ENCODE measurements around the gene TRIM63.

TRIM63 gene

DNA sequence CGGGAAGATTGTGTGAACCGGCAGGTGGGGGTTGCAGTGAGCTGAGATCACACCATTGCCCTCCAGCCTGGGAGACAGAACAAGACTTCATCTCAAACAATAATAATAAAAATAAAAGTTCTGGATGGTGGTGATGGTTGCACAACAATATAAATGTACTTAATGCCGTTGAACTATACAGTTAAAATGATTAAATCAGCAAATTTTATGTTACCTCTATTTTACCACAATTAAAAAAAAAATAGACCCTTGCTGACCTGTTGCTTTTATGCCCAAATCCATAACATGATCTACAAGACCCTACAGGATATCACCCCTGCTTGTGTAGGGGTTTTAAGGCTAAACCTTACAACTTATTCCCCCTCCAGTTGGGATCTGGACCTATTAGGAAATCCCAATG lies 32.4 kb upstream of the TRIM63 start (continued):
- TF ChIP-seq SCRT1 (tag by site-specific recombination; IDR thresholded peaks at IDR 0.05; ENCODE audit: borderline replicate concordance) (no peak), ZNF571 (tag by site-specific recombination; IDR thresholded peaks at IDR 0.05) (no peak), ZNF510 (tag by site-specific recombination; IDR thresholded peaks at IDR 0.05; ENCODE audit: insufficient replicate concordance) (no peak), ZBTB44 (tag by site-specific recombination; IDR thresholded peaks at IDR 0.05) (no peak)
- TF ChIP-seq, protein P1, sequence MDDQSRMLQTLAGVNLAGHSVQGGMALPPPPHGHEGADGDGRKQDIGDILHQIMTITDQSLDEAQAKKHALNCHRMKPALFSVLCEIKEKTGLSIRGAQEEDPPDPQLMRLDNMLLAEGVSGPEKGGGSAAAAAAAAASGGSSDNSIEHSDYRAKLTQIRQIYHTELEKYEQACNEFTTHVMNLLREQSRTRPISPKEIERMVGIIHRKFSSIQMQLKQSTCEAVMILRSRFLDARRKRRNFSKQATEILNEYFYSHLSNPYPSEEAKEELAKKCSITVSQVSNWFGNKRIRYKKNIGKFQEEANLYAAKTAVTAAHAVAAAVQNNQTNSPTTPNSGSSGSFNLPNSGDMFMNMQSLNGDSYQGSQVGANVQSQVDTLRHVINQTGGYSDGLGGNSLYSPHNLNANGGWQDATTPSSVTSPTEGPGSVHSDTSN (CRISPR knock-in tag; IDR thresholded peaks at IDR 0.05), result no peak

GRCh38 chr1:26098602-26099001 lies 31.2 kb upstream of the TRIM63 start:
- CTCF ChIA-PET, result interaction anchor here (0.5 to 9.9 kb wide), 4 partner anchors 46 to 55 kb away, joined by 3 to 129 read pairs (median 7); no protein-coding TSS in a partner anchor
- no peak for TF ChIP-seq MZF1 (tag by site-specific recombination; IDR thresholded peaks at IDR 0.05; ENCODE audit: borderline replicate concordance)
- no peak for TF ChIP-seq SP7 (tag by site-specific recombination; IDR thresholded peaks at IDR 0.05)
- TF ChIP-seq ZNF121 (tag by site-specific recombination; IDR thresholded peaks at IDR 0.05), result peak; percentile 87
- TF ChIP-seq ZNF202 (tag by site-specific recombination; IDR thresholded peaks at IDR 0.05; ENCODE audit: borderline replicate concordance), result no peak

GRCh38 chr1:26097696-26098095 lies 30.3 kb upstream of the TRIM63 start:
- ChIA-PET CTCF (interaction anchor here (0.6 to 1.8 kb wide), 3 partner anchors 48 to 61 kb away, joined by 4 to 11 read pairs (median 5); no protein-coding TSS in a partner anchor), POLR2A (no interaction called here)
- Histone ChIP-seq H3K36me3 (ENCODE audit: control insufficient read depth in 2 of 2, insufficient read depth in 1 of 2, low read length in 2 of 2) (no peaks in the 10 kb centered on the region), H3K27ac (ENCODE audit: extremely low read depth, low read depth, low read length) (no peak overlapping the region), H3K4me3 (ENCODE audit: low read depth, low read length) (no peak overlapping the region), H3K9me3 (ENCODE audit: control insufficient read depth, insufficient read depth, low read depth, low read length) (no peaks in the 10 kb centered on the region), H3K4me1 (ENCODE audit: control insufficient read depth, insufficient read depth, low read length) (no peaks in the 10 kb centered on the region)
- TF ChIP-seq ZNF580 (tag by site-specific recombination; IDR thresholded peaks at IDR 0.05) (no peak), GLI4 (tag by site-specific recombination; IDR thresholded peaks at IDR 0.05) (no peak), WT1 (tag by site-specific recombination; IDR thresholded peaks at IDR 0.05) (0 out of 2 replicates have a peak, but pooled peaks have one; percentile 50), SP7 (tag by site-specific recombination; IDR thresholded peaks at IDR 0.05) (no peak), ZNF202 (tag by site-specific recombination; IDR thresholded peaks at IDR 0.05; ENCODE audit: borderline replicate concordance) (no peak), ZNF324 (tag by site-specific recombination; IDR thresholded peaks at IDR 0.05) (no peak), ZNF341 (tag by site-specific recombination; IDR thresholded peaks at IDR 0.05; ENCODE audit: low read depth) (0 out of 2 replicates have a peak, but pooled peaks have one; percentile 41)
- TF ChIP-seq, protein P2, sequence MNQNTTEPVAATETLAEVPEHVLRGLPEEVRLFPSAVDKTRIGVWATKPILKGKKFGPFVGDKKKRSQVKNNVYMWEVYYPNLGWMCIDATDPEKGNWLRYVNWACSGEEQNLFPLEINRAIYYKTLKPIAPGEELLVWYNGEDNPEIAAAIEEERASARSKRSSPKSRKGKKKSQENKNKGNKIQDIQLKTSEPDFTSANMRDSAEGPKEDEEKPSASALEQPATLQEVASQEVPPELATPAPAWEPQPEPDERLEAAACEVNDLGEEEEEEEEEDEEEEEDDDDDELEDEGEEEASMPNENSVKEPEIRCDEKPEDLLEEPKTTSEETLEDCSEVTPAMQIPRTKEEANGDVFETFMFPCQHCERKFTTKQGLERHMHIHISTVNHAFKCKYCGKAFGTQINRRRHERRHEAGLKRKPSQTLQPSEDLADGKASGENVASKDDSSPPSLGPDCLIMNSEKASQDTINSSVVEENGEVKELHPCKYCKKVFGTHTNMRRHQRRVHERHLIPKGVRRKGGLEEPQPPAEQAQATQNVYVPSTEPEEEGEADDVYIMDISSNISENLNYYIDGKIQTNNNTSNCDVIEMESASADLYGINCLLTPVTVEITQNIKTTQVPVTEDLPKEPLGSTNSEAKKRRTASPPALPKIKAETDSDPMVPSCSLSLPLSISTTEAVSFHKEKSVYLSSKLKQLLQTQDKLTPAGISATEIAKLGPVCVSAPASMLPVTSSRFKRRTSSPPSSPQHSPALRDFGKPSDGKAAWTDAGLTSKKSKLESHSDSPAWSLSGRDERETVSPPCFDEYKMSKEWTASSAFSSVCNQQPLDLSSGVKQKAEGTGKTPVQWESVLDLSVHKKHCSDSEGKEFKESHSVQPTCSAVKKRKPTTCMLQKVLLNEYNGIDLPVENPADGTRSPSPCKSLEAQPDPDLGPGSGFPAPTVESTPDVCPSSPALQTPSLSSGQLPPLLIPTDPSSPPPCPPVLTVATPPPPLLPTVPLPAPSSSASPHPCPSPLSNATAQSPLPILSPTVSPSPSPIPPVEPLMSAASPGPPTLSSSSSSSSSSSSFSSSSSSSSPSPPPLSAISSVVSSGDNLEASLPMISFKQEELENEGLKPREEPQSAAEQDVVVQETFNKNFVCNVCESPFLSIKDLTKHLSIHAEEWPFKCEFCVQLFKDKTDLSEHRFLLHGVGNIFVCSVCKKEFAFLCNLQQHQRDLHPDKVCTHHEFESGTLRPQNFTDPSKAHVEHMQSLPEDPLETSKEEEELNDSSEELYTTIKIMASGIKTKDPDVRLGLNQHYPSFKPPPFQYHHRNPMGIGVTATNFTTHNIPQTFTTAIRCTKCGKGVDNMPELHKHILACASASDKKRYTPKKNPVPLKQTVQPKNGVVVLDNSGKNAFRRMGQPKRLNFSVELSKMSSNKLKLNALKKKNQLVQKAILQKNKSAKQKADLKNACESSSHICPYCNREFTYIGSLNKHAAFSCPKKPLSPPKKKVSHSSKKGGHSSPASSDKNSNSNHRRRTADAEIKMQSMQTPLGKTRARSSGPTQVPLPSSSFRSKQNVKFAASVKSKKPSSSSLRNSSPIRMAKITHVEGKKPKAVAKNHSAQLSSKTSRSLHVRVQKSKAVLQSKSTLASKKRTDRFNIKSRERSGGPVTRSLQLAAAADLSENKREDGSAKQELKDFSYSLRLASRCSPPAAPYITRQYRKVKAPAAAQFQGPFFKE (tag by site-specific recombination; IDR thresholded peaks at IDR 0.05; ENCODE audit: borderline replicate concordance), result no peak

More at GRCh38 chr1:26098602-26099001, 31.2 kb upstream of the TRIM63 start:
- no peak overlapping the region for H3K27ac ChIP-seq (ENCODE audit: extremely low read depth, low read depth, low read length)
- H3K4me3 ChIP-seq (ENCODE audit: low read depth, low read length), result no peak overlapping the region
- H3K4me1 ChIP-seq (ENCODE audit: control insufficient read depth, insufficient read depth, low read length), result no peaks in the 10 kb centered on the region
- no peaks in the 10 kb centered on the region for H3K36me3 ChIP-seq (ENCODE audit: control insufficient read depth in 2 of 2, insufficient read depth in 1 of 2, low read length in 2 of 2)
- POLR2A ChIA-PET, result no interaction called here
- H3K9me3 ChIP-seq (ENCODE audit: control insufficient read depth, insufficient read depth, low read depth, low read length), result no peaks in the 10 kb centered on the region
